GM19467 (cell line): ENCODE results near the gene HTR4.
"Not testable (repeated sequence)": the region's sequence is repeated elsewhere in the genome, so short reads cannot be mapped to it uniquely, and the experiment has no call there.

Experiments used
- ATAC-seq: cut with Tn5 transposase; IDR thresholded peaks from one replicate; pipeline ENCODE4 v1.9.1; 2021; ENCODE audit warnings: mild to moderate bottlenecking, moderate library complexity; ENCODE audit not compliant: unreplicated experiment

Gene HTR4, protein sequence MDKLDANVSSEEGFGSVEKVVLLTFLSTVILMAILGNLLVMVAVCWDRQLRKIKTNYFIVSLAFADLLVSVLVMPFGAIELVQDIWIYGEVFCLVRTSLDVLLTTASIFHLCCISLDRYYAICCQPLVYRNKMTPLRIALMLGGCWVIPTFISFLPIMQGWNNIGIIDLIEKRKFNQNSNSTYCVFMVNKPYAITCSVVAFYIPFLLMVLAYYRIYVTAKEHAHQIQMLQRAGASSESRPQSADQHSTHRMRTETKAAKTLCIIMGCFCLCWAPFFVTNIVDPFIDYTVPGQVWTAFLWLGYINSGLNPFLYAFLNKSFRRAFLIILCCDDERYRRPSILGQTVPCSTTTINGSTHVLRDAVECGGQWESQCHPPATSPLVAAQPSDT

GRCh38 chr5:148653836-148654781, at the start of gene HTR4:
TSS of gene HTR4 (minus strand) at chr5:148654527. CDS start at chr5:148637014, 17,513 bp downstream.
- ATAC-seq, result no peak

GRCh38 chr5:148702019-148702596, 47.8 kb upstream of the HTR4 start:
- no peak for ATAC-seq

DNA sequence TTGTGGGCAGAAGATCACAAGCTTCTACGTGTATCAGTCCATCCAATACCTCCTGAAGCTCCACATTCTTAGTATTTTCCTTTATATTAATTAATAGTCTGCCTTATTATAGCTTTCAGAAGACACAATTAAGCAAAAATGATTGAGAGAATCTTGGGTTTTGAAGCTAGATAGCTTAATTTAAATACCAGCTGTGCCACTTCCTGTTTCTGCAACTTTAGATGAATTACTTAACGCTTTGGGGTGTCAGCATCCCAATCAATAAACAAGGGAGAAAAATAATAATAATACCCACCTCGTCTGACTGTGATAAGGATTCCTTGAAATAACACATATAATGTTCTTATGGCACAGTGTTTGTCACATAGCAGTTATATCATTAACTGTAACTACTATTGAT, 44.7 kb upstream of the HTR4 start:
- no peak for ATAC-seq

DNA sequence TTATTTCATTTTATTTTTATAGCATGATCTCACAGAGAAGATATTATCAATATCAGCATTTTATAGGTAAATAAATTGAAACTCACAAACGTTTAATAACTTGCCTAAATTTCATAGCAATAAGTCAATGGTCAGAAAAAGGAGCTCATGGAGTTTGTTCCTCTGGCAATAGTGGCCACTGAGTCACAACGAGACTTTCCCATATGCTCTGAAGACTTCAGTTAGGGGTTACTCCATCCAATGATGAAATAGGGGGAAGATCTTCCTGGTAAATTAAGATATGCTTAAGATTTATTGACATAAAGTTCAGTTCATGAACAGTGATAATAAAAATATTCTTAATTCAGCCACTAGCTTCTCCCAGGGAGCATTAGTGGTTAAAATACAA, 43.5 kb upstream of the HTR4 start:
- no peak for ATAC-seq

DNA sequence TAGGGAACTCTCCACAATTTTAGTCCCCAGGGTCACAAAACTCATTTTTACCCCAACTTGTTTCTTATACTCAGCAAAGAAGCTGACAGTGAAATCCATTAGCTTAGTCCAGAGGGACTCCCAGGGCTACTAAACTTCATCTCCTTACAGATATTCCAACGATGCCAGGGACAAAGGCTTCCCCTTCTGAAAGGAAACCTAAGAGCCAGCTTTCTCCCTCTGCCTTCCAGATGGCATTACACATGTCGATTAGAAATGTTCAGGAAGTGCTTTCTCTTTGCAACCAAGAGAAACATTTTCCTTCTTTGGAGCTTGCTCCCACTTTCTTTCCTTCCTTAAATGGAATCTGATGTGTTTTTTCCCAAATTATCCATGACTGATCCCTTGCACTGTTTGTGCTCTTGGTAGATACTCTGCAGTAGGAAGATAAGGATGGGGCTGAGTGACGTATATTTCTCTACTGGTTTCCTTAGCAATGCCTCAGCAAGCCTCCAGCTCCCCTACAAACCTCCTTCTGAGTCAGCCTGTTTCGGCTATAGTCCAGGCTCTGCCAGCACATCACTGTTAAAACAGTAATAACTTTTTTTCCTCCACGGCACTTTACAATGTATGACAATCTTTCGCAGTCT, 43.0 kb upstream of the HTR4 start:
- ATAC-seq, result no peak

DNA sequence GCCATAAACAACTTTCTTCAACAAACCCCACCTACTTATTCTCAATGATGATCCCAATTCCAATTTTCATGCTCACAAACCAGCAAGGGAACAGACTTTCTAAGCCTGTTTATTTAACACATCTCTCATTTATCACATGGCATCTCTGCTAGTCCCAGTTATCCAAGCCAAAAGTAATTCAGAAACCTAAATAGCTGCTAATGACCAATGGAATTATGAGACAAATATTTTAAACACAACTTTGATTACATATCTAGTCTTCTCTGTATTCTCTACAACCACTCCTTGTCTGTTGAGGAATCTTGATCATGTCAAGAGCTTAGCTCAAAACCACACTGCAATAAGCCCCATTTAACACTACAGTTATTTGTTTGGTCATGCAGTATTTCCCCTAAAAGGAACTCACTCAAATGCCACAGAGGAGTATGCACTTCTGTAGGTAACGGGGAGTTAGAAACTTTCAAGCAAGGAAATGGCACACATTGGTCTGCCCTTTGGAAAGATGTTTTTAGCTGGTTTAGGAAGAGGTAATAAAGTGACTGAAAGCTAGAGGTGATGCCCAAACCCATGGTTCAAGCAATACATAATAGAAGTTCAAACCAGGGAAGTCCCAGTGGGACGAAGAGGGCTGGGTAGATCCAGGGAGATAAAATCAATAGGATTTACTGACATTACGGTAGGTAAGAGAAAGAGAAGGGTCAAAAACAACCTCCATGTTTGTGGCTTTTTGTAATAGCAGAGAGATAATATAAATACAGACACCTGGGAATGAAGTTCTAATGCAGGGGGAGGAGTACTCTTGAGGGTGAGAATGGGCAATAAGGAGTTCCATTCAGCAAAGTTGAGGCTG, 42.1 kb upstream of the HTR4 start:
- ATAC-seq, result no peak

- no peak for ATAC-seq
Observed at GRCh38 chr5:148690945-148691344, 36.6 kb upstream of the HTR4 start.

DNA sequence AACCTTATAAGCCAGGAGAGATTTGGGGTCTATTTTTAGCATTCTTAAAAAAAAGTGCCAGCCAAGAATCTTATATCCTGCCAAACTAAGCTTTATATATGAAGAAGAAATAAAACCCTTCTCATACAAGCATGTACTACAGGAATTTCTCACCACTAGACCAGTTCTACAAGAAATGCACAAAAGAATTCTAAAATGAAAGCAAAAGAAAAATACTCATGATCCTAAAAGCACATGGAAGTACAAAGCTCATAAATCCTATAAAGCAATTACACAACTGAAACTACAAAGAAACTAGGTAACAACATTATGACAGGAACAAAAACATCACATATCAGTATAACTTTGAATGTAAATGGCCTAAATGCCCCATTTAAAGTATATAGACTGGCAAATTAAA, 34.5 kb upstream of the HTR4 start:
- ATAC-seq, result no peak

GRCh38 chr5:148687871-148688270, 33.5 kb upstream of the HTR4 start:
- no peak for ATAC-seq

GRCh38 chr5:148687427-148687826, 33.1 kb upstream of the HTR4 start:
- ATAC-seq, result peak; percentile 94

DNA sequence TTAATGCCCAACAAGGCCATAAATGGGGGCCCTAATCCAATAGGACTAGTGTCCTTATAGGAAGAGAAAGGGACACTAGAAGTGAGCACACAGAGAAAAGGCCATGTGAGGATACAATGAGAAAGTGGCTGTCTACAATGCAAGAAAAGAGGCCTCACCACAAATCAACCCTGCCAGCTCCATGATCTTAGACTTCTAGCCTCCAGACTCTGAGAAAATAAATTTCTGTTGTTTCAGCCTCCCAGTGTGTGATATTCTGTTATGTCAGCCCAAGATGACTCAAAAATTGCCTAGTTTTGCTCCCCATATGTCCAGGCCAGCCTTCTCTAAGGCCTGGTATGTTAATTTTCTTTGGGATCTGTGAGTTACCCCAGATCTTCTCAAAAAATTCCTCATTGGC, 32.3 kb upstream of the HTR4 start:
- ATAC-seq, result no peak

DNA sequence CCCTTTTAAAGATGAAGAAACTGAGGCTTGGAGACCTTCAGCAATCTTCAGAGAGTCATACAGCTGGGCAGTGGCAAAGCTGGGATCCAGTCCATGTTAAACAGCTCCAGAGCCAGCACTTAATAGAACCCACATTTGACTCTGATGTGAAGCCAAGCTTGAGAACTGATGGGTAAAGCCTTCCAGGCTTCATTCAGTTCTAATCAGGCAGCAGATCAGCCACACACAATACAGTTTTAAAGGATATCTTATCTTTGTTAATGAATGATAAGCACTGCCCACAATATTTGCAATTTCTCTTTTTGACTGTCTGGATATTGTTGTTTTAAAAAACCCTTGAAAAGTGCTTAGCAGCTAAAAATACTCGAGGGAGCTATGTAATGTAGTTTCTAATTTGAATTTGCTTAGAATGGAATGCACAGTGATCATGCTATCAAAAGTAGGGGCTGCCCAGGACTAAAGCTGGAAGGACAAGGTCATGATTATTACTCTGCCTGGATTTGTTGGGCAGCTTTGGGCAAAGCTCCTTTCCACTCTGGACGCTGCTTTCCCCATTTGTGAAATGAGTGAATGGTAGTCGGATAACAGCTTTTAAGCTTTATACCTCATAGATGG, 31.3 kb upstream of the HTR4 start:
- no peak for ATAC-seq

- no peak for ATAC-seq
Observed at GRCh38 chr5:148684528-148684927, 30.2 kb upstream of the HTR4 start.

GRCh38 chr5:148683651-148684050, 29.3 kb upstream of the HTR4 start:
- ATAC-seq, result no peak

- no peak for ATAC-seq
Observed at GRCh38 chr5:148682058-148683026, 28.0 kb upstream of the HTR4 start.

DNA sequence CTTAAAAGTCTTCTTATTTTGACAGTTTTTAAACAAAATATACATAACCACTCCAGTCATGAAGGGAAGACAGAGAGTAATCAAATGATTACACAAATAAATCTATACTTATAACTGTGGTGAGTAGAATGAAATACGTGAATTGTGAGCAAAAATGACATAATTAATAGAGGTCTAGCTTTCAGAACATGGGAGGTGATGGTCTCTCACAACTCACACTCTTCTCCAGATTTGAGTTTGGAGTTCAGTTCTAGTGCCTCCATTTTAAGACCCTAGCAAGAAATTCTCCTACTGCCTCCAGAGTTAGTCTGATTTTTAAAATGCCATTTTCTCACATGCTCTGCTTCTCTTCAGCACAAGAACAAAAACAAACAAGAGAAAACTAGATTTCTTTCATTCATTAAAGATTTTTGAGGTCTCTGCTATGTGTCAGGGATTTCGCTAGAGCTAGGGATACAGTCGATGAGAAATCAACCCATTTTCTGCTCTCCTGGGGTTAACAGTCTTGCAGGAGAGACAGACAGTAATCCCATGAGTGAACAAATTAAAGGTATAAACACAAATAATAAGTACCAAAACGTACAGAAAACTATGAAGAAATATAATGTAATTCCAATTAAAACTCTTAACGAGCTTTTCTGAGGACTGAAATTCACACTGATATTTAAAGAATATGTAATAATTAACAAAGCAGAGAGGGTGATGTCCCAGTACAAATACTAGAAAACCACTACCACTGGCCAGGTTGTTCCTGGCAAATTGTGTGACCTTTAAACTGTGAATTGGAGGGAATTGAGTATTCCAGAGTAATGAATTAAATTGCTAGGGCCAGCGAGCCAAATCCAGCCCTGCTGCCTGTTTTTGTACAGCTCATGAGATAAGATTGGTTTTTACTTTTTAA, 27.1 kb upstream of the HTR4 start:
- no peak for ATAC-seq

- not testable (repeated sequence) for ATAC-seq
Observed at GRCh38 chr5:148673704-148674103, 19.4 kb upstream of the HTR4 start.

- no peak for ATAC-seq
Observed at GRCh38 chr5:148666353-148666752, 12.0 kb upstream of the HTR4 start.
